Hepatic stellate cell (primary cell): Measurements from ENCODE around the gene AGPAT4.
"Not testable (repeated sequence)": the region's sequence is repeated elsewhere in the genome, so short reads cannot be mapped to it uniquely, and the experiment has no call there.

Source experiments
- DNase-seq: peaks from one replicate; pipeline ENCODE4 v3.0.0; 2011; ENCODE audit warnings: low spot score

Gene AGPAT4

DNA sequence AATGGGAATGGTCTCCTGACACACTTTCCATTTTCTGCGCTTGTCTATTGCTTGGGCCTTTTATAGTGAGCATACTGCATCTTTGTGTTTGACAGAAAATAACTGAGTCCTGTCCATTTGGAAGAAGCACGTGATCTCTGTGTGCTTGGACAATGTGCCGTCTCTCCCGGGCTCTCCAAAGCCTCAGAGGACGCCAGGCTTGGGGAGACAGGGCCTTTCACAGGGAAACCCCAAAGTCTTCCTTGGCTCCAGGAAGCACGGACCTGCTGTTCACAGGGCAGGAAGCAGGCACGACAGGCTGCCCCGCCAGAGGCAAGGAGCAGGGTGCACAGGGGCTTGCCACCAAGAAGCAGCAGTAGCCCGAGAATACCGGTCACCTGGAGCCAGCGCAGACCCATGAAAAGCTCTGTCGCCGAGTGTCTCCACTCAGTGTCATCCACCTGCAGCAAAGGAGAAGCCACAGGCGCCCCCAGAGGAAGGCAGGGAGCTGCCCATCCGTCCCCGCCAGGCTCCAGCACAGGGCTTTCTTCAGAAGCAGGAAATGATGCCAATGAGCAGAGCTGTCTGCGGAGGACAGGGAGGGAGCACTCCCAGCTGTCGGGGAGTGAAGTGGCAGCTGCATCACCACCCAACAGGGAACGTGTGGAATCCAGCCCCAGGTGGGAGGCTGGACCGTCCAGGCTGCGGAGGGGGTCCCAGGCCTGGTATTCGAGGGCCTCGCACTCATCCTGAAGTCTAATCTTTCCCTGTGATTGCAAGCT, 135.1 kb downstream of the AGPAT4 start:
- DNase-seq = no peak

DNA sequence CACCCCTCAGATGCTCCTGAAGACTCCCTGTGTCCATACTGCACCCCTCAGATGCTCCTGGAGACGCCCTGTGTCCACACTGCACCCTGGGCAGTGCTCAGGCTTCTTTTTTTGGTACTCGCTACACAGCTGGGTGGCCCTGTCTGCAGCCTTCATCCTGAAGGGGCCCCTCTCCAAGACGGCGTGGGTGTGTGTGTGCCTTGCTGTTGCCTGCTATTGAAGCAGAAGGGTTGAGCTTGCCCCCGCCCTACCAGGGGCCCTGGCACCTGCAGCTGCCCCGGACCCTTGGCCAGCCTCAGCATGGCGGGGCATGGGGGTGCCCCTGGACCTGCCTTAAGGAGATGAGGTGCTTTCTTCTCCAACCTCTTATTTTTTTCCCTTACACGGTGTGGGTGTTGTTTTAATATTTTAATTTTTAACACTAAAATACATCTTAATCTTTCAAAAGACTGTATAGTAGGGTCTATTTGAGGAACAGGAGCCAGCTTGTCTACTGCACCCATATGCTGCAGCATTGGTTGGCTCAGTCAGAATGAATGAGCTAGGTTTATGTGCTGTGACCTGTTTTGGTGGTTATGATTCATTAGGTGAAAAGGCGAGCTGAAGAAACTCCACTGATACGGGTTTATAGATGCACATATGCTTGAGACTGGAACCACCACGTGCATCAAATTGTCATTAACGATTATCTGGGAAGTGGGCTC, 135.9 kb downstream of the AGPAT4 start:
- DNase-seq = no peak

DNA sequence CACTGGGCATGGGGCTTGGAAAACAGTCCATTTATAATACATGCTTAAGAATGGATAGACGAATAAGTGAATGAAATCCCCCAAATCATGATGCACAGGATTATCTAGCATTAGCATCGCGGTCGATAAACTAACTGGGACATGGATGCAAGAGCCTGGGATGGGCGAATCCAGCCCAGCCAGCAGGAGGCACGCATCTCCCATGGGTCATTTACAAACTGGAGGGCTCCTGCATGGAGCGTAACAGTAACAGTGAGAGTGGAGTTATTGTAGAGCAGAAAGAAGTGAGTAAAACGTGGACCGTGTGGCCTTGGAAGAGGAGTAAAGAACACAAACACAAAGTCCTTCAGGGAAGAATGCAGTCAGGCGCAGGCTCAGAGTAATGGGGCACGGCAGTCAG, 136.5 kb downstream of the AGPAT4 start:
- no peak for DNase-seq

DNA sequence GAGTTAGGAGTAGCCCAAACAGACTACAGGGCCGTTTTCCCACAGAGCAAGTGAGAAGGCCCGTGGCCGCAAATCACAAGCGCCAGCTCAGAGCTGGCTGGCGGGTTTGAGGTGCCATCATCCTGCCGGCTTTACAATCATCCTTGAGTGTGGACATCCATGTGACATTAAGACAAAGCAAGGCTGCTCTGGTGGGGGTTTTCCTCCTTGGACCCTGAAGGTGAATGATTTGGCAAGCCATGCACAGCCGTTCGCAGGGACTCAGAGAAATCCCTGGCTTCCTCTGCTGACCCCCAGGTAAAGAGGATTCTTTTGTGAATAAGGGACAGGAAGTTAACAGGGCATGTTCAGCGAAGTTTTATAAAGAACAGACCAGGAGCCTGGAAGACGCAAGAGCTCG, 137.2 kb downstream of the AGPAT4 start:
- DNase-seq = no peak

DNA sequence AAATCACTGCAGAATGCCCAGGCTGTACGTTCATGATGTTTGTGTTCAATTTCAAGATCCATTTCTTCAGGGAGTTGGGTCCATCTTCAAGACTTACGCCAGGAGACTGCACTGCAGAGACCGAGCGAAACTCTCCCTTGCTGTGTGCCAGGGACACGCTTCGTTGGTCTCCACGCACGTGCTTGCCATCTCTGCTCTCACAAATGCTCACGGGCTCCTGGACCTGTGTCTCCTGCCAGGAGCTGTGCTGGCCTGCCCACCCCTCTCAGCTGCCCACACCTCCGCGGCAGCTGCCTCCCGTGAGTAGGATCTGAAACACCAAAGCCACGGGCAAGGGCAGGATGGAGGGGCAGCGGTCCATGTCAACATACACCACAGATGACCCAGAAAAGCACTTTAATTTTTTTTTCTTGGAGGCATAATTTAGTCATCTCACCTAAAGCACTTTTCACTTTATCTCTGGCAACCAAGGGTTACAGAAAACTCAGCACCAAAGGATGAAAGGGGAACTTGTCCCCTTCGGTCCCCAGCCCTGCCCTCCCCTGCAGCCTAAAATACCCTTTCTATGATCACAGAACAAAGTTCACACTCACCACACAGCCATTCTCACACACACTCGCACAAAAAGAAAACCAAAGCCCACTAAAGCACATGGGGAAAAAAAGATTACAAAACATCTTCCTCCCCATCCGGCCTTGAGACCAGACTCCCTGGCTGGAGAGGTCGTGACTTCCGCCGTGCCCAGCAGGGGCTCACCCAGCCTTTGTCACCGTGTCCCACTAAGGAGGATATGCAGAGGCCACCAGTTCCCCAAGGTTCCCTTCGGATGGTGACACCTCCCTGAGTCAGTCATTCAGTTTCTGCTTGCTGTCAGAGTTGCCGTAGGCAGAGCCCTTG, 137.9 kb downstream of the AGPAT4 start:
- no peak for DNase-seq

DNA sequence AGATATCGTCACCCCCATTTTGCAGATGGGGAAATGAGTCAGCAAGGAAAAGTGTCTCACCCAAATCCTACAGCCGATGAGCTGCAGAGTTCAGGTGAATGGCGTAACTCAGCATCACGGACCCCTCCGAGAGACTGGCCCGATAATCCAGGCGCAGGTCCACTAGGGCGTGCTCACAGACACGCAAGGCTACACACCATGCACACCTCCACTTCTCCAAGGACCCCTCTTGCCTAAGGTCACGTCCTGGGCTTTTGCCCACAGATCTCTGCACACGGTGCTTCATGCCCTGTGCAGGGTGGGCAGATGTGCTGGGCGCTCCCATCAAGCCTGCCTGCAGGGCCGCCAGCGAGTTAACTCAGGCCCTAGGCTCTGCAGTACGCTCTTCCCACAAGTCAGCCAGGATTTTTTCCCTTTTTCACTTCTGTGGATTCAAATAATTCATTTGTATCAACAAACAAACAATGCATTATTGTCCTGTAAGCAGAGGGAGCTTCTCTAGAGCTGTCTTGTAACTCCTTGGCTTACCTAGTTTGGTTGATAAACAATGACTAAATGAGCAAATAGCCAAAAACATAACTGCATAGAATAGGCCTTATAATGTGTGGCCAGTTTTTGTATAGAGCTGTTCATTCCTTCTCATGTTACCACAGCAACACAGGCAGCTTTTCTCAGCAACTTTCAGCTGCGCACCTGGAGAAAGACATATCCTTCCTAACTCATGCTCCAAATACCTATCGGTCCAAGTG, 139.1 kb downstream of the AGPAT4 start:
- no peak for DNase-seq

DNA sequence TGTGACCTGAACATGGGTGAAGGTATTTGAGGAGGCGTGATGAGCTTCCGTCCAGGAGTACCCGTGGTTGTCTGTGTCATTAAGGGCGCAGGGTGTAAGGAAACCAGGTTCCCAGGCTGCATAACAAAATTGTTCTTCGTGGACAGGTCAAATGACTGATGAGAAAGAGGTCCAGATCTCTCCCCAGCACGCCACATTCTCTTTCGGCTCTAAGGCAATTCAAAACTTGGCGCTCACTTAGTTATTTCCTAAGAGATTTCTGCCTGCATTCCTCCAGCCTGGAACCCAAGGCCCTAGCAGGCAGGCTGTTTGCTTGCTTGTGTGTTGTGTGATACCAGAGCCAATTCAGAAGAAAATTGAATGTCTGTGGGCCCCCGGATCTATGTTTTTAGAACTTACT, 139.9 kb downstream of the AGPAT4 start:
- DNase-seq = no peak

DNA sequence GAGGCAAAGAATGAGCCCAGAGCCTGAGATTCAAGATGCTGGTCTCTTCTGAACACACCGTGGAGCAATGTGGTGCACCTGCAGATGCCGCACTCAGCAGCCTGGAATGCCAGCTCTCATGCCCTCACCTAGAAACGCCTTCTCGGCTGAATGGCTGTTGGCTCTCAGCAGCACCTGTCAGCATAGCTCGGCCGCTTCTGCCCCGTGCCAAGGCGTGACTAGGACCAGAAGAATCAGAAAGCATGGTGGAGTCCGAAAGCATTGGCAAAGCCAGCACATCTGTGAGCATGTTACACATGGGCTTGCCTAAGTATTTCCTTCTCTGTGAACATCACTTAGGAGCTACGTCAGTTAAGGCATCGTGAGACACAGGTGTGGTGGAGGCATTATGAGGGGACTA, 141.5 kb downstream of the AGPAT4 start:
- no peak for DNase-seq

DNA sequence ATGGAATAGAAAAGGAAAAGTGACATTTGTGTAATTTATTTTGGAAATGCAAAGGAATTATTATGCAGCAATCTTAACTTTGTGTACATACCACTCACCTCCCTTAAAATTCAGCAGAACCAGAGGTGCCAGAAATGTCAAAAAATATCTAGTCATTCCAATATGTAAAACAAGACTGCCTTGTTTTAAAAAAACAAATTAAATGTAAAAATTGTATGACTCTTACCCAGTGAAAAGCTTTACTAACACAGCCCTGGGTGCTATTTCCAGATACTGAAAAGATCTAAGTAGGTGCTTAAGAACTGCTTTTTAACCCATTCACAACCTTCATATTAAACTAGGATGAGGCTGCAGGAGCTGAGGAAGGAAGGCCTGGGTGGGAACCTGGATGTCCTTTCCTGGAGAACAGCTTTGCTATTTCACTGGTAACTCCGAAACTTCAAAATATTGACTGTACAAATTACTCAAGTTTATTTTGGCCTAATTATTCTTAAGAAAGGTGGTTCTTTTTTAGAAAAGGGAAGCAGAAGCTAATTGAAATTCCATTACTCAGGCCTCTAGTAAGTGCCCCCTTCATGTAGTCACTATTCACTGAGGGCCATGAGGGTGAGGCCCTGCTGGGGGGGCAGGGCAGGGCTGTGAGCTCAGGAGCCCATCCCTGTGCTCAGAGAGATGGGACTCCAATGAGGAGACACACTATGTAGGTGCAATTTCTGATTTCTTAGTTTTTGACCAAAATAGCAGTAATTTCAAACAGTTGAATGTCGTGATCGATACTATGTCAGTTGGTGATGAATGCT, 142.7 kb downstream of the AGPAT4 start:
- no peak for DNase-seq

DNA sequence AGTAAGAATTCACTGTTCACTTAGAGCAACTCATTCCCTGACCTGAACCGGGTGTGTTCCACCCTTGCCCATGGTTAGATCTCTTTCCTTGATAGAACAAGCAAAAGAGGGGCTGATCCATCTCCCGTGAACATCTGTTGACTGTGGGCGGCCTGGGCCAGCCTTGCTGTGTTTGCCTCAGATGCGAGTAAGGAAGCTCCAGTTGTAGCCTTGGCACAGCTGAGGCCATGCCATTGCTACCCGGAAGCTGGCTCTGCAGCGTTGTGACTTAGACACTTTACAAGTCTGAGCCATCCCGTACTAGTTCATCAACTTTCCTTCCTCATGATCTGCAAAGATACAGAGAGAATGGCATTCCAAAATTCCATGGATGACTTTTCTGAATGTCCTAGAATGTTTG, 143.3 kb downstream of the AGPAT4 start:
- no peak for DNase-seq

DNA sequence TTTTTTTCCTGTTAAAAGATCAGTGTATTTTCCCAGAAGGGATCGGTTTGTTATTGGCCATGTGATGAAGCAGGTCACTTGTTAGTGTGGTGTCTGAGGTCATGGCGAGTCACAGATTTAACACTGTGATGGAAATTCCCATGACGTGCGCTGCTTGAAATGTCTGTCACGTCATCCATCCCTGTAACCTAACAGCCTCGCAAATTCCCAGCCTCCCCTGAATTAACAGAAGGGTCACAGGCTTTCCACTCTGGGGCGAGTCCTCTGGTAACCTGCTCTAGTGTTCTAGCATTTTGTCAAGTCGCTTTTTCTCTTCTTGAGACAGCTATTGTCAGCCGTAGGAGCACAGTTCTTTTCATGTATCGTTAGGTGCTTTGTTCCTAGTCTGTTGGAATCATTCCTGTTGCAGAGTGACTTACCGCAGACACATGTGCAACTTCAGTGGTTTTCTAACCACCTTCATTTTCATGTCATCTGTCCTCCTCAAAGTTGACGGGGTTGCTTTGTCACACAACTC, 145.1 kb downstream of the AGPAT4 start:
- no peak for DNase-seq

DNA sequence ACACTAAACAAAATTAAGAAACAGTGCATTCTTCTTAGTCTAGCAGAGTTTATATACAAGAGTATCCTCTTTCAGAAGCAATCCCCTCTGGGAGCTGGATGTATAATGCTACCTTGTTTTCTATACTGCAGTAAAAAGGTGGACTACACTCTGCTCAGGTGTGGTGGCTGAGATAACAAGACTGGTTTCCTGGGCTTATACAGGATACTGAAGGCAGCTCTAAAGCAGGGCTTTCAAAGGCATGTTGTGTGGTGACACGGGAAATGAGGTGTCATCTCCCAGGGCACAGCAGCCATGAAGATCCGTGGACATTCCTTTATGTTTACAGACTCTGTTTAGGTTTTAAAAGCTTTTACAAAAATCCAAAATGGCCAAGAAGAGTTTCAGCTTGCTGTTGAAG, 145.6 kb downstream of the AGPAT4 start:
- no peak for DNase-seq

DNA sequence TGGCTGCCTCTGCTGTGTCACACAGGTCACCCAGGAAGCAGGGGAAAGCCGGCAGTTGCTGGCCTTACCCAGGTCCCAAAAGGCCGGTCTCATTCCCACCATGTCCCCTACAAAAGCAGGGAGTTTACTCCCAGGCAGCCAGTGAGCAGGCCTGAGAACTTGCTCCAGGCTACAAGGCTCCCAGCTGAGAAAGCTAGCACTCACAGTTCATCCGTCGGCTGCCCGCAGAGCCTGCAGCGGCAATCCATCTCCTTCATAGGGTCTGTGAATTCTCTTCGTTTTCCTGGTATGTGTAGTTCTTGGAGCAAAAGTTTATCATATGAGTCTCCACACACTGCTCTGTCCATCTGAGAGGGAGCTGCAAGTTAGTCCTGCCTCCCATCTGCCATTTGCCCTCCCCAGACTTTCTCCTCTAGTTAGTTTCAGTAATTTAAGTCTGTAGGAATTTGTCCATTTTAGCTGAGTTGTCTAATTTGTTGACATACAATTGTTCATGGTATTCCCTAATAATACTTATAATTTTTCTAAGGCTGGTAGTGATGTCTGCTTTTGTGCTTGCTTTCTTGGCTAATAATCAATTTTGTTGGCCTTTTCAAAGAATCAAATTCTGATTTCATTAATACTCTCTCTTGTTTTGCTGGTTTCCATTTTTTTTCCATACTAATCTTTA, 146.7 kb downstream of the AGPAT4 start:
- DNase-seq = no peak

DNA sequence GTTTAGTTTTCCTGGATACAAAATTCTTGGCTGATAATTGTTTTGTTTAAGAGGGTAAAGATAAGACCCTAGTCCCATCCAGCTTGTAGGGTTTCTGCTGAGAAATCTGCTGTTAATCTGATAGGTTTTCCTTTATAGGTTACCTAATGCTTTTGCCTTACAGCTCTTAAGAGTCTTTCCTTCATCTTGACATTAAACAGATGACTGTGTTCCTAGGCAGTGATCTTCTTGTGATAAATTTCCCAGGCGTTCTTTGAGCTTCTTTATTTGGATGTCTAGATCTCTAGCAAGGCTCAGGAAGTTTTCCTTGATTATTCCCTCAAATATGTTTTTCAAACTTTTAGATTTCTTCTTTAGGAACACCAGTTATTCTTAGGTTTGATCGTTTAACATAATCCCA, 148.3 kb downstream of the AGPAT4 start:
- DNase-seq = no peak

DNA sequence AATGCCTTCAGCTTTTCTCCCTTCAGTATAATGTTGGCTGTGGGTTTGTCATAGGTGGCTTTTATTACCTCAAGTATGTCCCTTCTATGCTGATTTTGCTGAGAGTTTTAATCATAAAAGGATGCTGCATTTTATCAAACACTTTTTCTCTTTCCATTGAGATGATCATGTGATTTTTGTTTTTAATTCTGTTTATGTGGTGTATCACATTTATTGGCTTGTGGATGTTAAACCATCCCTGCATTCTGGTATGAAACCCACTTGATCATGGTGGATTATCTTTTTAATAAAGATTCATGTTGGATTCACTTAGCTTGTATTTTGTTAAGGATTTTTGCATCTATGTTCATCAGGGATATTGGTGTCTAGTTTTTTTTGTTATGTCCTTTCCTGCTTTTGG, 150.5 kb downstream of the AGPAT4 start:
- not testable (repeated sequence) for DNase-seq

DNA sequence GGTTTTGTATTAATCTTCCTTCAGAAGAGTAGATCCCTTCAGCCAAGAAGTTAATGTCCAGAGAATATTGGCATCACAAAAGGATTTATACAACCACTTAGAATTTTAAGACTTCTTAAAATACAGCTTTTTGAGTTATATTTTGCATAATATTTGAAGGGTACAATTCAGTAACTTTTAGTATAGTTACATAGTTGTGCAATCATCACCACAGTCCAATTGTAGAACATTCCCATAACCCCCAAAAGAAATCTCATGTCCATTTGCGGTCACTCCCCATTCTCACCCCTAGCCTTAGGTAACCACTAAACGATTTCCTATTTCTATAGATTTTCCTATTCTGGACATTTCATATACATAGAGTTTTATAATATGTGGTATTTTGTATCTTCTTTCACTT, 155.9 kb downstream of the AGPAT4 start:
- no peak for DNase-seq

DNA sequence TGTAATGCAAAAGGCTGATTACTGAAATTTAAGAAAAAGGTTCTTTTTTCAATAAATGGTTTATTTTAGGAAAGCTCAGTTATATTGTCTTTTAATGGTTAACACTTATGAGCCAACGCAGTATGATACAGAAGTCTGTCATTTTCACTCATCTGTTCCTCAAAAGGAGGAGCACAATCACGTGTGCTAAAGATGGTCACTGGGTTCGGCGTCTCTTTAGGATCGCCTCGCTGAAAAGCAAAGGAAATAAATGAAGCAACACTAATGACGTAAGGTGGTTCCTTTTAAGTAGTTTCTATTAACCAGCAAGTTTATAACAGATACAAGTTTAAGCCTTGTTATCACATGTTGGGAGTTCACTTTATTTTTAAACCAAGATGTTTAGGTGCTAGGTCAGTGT, 156.6 kb downstream of the AGPAT4 start:
- DNase-seq = no peak

DNA sequence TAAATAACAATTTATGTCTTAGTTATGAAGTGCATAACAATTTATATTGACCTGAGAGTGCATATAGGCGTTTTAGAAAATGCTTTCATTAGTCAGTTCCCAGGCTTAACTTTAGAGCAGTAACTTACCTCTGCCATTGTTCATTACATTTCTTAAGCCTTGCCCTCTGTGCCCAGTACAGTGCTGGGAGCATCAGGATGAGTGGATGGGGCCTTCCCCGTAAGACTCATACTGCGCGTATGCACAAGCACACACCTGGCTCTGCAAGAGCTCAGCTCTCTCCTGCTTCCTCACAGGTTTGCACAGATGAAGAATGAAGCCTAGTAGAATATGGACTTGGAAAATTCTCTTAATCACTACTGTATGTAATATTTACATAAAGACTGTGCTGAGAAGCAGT, 157.3 kb downstream of the AGPAT4 start:
- DNase-seq = no peak

DNA sequence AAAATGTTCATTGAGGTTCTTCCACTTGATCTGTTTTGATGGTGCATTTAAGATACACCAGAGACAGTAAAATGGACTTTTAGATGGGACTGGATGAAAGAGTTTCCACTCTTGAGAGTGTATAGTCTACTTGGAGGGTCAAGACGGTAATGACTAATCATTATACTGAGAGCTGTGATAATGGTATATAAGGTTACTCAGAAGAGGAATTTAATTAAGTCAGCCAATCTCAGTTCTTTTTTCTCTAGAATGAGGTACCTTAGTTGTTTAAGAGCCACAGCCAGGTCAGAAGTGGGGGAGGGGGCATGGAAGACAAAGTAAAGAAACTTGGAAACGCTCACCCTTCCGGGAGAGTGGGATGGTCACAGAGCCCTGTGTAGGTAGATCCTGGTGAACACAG, 158.4 kb downstream of the AGPAT4 start:
- DNase-seq = no peak

DNA sequence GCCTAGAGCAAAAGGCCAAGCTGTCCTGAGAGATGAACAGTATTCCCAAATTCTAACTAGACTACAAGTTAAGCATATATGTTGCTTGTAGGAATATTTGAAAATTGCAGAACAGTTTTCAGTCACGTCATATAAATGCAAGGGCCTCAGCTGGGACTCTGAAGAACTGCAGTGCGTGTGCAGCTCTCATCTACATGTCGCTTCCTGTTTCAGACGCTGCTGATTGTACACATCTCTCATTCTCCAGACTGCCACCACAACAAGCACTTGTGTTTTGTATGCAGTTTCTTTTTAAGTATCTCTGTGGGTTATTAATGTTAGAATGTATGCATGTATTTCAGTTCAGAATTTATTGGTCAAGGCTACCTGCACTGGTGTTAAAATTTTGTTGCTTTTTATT, 162.6 kb downstream of the AGPAT4 start:
- DNase-seq = no peak
